Diencephalon (tissue), 1 donor: Measurements from ENCODE around the gene SYNJ1. TPM values are rescaled to one million over a fixed set of nuclear protein-coding genes. Genes with fewer than 3 reads are reported as not detected.

ENCODE experiments used
- total RNA-seq: library from RNA; depleted of rRNA; stranded (reverse); fragments of >200 nt; gene quantifications from one replicate; pipeline ENCODE4 v1.2.3, GENCODE V29; 2014

SYNJ1 gene, protein sequence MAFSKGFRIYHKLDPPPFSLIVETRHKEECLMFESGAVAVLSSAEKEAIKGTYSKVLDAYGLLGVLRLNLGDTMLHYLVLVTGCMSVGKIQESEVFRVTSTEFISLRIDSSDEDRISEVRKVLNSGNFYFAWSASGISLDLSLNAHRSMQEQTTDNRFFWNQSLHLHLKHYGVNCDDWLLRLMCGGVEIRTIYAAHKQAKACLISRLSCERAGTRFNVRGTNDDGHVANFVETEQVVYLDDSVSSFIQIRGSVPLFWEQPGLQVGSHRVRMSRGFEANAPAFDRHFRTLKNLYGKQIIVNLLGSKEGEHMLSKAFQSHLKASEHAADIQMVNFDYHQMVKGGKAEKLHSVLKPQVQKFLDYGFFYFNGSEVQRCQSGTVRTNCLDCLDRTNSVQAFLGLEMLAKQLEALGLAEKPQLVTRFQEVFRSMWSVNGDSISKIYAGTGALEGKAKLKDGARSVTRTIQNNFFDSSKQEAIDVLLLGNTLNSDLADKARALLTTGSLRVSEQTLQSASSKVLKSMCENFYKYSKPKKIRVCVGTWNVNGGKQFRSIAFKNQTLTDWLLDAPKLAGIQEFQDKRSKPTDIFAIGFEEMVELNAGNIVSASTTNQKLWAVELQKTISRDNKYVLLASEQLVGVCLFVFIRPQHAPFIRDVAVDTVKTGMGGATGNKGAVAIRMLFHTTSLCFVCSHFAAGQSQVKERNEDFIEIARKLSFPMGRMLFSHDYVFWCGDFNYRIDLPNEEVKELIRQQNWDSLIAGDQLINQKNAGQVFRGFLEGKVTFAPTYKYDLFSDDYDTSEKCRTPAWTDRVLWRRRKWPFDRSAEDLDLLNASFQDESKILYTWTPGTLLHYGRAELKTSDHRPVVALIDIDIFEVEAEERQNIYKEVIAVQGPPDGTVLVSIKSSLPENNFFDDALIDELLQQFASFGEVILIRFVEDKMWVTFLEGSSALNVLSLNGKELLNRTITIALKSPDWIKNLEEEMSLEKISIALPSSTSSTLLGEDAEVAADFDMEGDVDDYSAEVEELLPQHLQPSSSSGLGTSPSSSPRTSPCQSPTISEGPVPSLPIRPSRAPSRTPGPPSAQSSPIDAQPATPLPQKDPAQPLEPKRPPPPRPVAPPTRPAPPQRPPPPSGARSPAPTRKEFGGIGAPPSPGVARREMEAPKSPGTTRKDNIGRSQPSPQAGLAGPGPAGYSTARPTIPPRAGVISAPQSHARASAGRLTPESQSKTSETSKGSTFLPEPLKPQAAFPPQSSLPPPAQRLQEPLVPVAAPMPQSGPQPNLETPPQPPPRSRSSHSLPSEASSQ (N-terminal part only)
- 33.4 TPM for total RNA-seq

DNA sequence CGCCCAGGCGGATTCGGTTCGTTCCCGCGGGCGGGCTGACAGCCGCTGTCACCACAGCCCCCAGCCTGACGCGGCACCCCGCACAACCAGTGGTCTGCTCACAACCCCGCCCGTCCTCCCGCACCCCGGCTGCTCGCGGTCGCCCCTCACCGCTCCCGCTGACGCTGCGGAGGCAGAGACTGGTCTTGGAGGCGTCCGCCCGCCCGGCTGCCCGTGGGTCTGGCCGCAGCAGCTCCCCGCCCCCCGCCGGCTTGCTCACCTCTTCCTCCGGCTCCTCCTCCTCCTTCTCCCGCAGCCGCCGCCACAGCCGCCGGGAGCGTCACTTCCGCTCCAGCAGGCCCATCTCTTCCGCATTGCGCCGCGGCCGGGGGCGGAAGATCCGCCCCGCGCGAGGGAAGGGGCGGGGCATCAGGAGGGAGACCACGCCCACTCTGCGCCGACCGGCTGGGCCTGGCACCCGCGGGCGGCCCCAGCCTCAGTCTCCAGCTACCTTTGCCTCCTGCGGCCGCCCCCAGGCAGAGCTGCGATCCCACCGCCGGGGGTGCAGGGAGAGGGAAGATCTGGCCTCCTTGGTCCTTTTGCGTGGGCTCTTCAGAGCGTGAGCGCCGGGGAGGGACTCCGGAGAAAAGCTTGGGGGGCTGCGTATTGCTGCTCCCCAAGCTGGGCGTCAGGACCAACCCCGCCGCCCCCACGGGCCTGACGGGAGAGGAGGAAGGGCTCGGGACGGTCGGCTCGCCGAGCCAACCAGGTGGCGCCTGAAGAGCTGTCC, at the start of gene SYNJ1:
Gene SYNJ1 (minus strand): TSS at position 327 of the 769 bp plus-strand sequence. CDS start 1,118 bp downstream, outside the sequence.

DNA sequence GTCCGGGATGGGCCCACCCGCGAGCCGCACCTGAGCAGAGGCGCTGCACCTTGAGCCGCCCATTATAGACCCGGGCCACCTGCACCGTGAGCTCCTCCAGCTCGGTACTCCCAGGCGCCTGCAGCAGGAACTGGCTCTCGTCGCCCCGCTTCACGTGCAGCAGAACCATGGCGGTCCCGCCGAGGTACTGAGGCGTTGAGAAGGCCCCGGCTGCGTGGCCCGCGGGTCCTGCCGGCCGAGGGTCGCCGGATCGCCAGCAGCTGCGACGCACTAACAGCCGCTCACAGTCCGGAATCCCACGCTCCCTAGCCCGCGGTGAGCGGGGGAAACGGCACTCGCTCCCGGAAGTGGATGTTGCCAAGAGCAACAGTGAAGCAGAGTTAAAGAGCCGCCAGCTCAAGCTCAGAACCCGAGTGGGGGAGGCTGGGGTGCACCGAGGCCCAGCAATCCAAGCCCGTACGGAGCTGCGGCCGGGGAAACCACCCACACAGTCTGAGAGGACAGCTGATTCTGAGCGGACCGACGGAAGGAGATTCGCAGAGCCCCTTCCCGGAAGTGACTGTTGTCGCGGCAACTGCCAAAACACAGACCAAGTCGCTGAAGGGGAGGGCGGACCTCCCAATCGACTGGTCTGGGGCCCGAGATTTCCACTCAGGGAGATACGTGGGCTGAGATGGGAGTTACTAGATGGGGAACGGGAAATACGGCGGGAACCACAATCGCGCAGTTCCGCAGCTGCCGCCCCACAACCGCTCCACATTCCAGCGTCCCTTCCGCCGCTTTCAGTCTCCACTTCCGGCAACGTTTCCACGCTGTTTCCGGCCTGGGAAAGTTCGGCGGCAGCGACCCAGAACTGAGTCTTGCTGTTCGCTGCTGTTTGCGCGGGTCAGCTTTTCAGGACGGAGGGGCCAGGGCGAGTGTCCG, 115.5 kb downstream of the SYNJ1 start, which contains the start of gene CFAP298:
Gene CFAP298 (minus strand): TSS at position 303 of the 924 bp plus-strand sequence. CDS start 134 bp downstream, at position 169.

DNA sequence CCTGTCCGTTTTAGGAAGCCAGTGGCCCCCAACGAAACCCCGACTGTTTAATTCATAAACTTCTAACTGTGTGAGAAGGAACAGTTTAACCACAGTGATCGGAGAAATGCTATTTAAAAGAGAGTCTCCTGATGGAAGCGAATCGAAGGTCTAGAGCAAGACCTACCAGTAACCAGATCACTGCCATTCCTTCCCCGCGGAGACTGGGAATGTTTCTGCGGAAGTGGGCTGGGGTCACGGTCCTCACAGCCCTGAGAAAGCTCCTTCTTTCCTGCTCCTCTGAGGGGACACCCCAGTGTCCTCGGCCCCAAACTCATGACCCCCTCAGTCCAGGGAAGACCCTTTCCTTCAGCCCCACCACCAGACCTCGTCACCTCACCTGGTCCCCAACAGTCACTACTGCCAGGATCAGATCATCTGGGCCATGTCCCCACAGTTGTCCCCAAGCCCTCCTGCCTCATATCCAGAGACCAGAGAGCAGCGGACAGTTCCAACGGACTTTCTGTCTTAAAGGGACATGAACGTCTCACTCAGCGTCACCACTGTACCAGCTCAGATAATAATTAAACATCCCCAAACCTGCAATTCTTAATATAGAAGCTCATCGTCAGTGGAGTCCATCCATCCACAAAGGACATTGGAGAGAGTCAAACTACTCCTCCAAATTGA, 142.6 kb downstream of the SYNJ1 start, which contains the start of gene TCP10L:
Gene TCP10L (minus strand): TSS at position 482 of the 669 bp plus-strand sequence. CDS start 1,219 bp downstream, outside the sequence.

Other genes with a start within 250 kb of the SYNJ1 start
- gene TCP10L, start 142.5 kb downstream of the SYNJ1 start, total RNA-seq, result 2.8 TPM
- 20.1 TPM for gene CFAP298, start 115.6 kb downstream of the SYNJ1 start, total RNA-seq
- gene PAXBP1, start 43.7 kb upstream of the SYNJ1 start, total RNA-seq, result 61.4 TPM